ENCODE results near the gene HIBCH.

HIBCH gene

DNA sequence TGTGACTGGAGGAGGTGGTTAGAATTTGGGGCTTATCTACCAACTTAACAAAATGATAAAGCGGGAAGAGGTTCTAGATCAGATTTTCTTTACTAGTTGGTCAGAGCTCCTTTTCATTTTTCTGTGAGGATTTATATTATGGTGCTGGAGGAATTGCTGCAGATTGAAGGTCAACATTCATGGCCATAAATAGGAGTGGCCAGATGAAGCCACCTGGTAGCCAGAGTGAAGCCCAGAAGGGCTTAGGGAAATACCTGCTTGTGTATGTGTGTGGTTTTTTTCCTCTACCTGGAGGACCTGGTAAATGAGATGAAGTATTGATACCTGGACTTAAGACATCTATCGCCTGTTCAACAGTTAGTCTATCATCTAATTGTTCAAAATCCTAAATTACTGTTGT, 134.2 kb downstream of the HIBCH start:
- FAIRE-seq: no peak
- DNase-seq (ENCODE audit: insufficient read length, low spot score): no peak
- TF ChIP-seq, protein P1, sequence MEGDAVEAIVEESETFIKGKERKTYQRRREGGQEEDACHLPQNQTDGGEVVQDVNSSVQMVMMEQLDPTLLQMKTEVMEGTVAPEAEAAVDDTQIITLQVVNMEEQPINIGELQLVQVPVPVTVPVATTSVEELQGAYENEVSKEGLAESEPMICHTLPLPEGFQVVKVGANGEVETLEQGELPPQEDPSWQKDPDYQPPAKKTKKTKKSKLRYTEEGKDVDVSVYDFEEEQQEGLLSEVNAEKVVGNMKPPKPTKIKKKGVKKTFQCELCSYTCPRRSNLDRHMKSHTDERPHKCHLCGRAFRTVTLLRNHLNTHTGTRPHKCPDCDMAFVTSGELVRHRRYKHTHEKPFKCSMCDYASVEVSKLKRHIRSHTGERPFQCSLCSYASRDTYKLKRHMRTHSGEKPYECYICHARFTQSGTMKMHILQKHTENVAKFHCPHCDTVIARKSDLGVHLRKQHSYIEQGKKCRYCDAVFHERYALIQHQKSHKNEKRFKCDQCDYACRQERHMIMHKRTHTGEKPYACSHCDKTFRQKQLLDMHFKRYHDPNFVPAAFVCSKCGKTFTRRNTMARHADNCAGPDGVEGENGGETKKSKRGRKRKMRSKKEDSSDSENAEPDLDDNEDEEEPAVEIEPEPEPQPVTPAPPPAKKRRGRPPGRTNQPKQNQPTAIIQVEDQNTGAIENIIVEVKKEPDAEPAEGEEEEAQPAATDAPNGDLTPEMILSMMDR (IDR thresholded peaks at IDR 0.05; ENCODE audit: insufficient read depth, missing control alignments): no peak

DNA sequence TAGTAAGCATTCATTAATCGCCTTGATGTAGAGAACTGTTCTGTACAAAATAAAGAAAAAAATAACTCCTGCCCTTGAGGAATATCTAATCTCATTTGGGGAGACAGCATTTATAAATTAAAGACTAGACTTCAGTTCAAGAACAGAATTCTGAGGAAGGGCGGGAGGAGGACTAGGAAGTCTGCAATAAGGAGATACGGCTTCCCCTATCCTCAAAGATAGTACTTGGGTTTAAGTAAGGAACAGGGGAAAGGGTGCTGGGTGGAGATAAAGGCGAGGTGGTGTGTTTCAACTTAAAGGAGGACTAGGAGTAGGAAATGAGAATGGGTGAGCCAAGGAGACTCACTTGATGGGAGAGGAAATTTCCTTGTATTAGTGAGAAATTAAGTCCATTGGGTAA, 135.2 kb downstream of the HIBCH start:
- TF ChIP-seq, protein P1 (IDR thresholded peaks at IDR 0.05; ENCODE audit: insufficient read depth, missing control alignments): no peak
- FAIRE-seq (no peak), DNase-seq (ENCODE audit: insufficient read length, low spot score) (no peak)

DNA sequence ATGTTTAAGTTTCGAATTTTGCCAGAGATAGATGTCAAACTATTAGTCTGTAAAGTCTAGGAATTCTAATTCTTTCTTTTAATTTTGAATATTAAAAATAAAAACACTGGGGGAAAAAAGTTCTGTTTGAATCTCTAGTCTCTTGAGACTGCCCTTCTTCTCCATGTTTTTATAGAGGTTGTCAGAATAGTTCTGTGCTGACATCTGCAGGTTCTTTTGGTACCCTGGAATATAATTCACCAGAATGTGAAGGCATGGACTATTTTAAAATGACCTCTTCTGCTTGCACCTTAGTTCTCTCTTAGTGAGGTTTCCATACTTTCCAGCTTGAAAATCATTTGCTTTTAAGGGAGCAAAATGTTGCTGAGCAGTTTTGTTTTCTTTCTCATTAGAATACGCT, 136.1 kb downstream of the HIBCH start:
- TF ChIP-seq, protein P1 (IDR thresholded peaks at IDR 0.05; ENCODE audit: insufficient read depth, missing control alignments): no peak
- FAIRE-seq (no peak), DNase-seq (ENCODE audit: insufficient read length, low spot score) (no peak)

DNA sequence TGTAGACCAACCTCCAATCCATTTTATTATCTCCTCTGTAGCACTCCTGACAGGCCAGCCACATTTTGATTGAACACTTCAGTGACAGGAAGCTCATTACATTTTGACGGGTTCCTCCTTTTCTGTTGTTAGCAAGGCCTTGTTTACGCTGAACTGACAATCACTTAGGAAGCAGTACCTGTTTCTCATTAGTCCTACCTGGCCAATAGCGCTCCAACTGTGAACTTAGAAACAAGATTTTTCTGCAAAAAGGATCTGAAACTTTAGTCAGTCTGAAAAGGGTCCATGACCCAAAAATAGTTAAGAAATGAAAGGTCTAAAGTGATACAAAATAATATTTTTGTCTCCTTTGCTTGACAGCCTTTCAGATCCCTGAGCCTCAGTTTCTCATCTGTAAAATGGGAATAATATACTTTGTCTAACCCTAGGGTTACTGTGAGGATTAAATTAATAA, 137.5 kb downstream of the HIBCH start:
- TF ChIP-seq, protein P1 (IDR thresholded peaks at IDR 0.05; ENCODE audit: insufficient read depth, missing control alignments): no peak
- no peak for FAIRE-seq
- no peak for DNase-seq (ENCODE audit: insufficient read length, low spot score)

DNA sequence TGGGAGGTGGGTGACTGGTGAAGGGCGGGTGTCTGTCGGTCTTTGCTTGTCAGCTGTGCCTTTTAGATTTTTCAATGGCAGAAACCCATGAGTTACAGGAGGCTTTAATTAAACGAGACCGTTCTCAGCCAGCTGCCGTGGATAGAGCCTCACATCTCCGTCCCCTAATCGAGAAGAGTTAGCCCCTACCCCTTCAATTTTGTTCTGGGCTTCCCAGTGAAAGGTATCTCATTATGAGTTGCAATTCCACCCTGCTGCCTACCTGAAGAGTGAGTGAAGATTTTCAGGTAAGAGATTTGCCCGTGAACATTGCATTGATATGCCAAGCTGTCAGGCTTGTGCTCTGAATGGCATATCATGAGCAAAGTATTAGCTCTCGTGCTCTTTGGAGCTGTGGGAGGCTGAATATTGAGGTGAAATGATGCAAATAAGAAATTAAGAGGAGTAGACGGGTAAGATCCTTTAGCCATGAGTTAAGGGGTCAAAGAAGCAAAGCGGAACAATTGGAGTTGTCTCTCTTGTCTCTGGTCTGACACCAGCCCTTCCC, 138.4 kb downstream of the HIBCH start:
- no peak for DNase-seq (ENCODE audit: insufficient read length, low spot score)
- TF ChIP-seq, protein P1 (IDR thresholded peaks at IDR 0.05; ENCODE audit: insufficient read depth, missing control alignments): no peak
- no peak for FAIRE-seq

DNA sequence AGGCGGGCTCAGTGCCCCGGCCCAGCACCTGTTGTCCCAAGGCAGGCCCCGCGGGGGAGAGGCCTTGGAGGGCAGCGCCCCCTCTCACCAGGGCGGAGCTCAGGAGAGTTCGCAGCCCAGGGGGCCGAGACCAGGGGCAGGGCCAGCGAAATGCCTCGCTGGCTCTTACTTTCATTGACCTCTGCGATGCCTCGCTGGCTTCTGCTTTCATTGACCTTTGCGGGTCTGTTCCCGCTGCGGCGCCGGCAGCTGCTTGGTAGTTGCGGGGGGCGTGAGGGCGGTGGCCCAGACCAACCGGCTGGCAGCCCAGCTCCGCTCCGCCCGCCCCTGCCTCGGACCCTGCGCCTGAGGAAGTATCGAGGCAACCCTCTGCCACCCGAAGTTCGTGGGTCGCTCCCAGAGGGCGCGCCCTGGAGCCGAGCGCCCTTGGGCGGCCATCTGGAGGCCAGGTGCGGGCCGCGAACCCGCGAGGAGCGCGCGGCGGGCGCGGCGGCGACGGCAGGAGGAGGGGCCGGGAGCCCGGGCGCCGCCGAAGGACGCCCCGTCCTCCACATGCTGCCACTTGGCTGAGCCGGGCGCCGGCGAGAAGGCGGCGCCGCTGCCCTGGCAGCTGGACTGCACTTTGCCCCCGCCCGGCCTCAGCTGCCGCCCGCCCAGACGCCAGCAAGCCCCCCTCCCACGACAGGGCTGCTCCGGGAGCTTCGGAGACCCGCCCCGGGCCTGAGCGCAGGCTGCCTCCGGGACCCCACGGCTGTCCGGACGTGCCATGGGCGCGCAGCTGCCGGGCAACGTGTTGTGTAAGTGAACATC, 139.1 kb downstream of the HIBCH start:
- peak; percentile 34 for DNase-seq (ENCODE audit: insufficient read length, low spot score)
- TF ChIP-seq, protein P1 (IDR thresholded peaks at IDR 0.05; ENCODE audit: insufficient read depth, missing control alignments): peak; percentile 35
- FAIRE-seq: no peak

DNA sequence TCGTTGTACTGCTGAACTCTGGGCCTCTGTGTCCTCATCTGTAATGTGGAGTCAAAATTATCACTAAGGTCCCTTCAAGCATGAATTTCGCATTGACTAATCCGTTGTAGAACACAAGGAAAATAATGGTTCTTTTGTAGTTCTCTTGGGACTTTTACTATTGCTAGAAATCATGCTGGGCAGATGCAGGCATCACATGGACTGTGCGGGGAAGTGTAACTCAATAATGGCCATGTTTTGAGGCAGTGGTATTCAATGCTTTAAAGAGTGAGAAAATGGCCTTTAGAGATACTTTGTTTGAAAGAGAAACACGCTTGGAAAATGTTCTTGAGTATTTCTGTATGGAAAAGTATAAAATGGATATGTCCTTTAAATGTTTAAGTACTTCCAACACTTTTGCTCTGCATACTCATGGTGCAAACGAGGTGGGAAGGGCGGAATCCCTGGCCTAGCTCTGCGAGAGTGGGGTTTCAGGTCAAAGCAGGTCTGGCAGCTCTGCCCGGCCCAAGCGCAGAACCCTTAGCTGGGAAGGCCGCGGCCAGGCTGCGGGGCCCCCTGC, 139.8 kb downstream of the HIBCH start:
- TF ChIP-seq, protein P1 (IDR thresholded peaks at IDR 0.05; ENCODE audit: insufficient read depth, missing control alignments): no peak
- no peak for DNase-seq (ENCODE audit: insufficient read length, low spot score)
- no peak for FAIRE-seq

Measured in D721Med (cell line).